Calu3 (cell line): Measurements from ENCODE around the gene RFTN1. TPM values are rescaled to one million over a fixed set of nuclear protein-coding genes. Genes with fewer than 3 reads are reported as not detected.

ENCODE experiments used
- BruUV-seq: library from RNA; stranded (reverse); fragments of 400-500 nt; replicated peaks from 2 replicates; lab custom pipeline; 2021; lab: Mats Ljungman, UMichigan
- CTCF ChIA-PET: fragments of 300-600 bp; sonication (Branson Sonifier 250); formaldehyde crosslinking; loops from one replicate; lab custom pipeline; 2022; ENCODE audit warnings: antibody characterized with exemption; lab: Charles Lee
- DNase-seq: peaks from one replicate; pipeline ENCODE4 v3.0.0; 2022
- H3K27ac Mint-ChIP-seq: one replicate; pipeline ENCODE4 v1.8.0; 2022; ENCODE audit warnings: mixed read lengths; ENCODE audit not compliant: unreplicated experiment
- H3K27me3 Mint-ChIP-seq: one replicate; pipeline ENCODE4 v1.8.0; 2022; ENCODE audit warnings: mixed read lengths; ENCODE audit not compliant: unreplicated experiment
- H3K36me3 Mint-ChIP-seq: one replicate; pipeline ENCODE4 v1.8.0; 2022; ENCODE audit warnings: mild to moderate bottlenecking, moderate library complexity, mixed read lengths; ENCODE audit not compliant: insufficient read depth, unreplicated experiment
- H3K4me1 Mint-ChIP-seq: one replicate; pipeline ENCODE4 v1.8.0; 2022; ENCODE audit warnings: mild to moderate bottlenecking, low read depth, mixed read lengths; ENCODE audit not compliant: unreplicated experiment
- H3K4me3 Mint-ChIP-seq: one replicate; pipeline ENCODE4 v1.8.0; 2022; ENCODE audit warnings: mild to moderate bottlenecking, low read depth, moderate library complexity, mixed read lengths; ENCODE audit not compliant: unreplicated experiment
- H3K9me3 Mint-ChIP-seq: one replicate; pipeline ENCODE4 v1.8.0; 2022; ENCODE audit warnings: low read depth, mixed read lengths; ENCODE audit not compliant: unreplicated experiment
- intact Hi-C: fragments of 100-400 bp; cut with micrococcal nuclease; formaldehyde crosslinking; loops from one replicate; pipeline ENCODE4 v1.10.0; 2022; ENCODE audit not compliant: unreplicated experiment
- total RNA-seq: library from RNA; stranded (reverse); gene quantifications from 2 replicates; pipeline ENCODE4 v1.2.3, GENCODE V29; 2022
- TF ChIP-seq, protein P1 (sequence below): fragments of 200-600 bp; IDR thresholded peaks from one replicate; pipeline ENCODE4 v1.8.0; 2022; ENCODE audit warnings: antibody characterized with exemption; ENCODE audit not compliant: unreplicated experiment

Gene RFTN1
- total RNA-seq, 1 experiment from 2014 or later, result 1.6 TPM

DNA sequence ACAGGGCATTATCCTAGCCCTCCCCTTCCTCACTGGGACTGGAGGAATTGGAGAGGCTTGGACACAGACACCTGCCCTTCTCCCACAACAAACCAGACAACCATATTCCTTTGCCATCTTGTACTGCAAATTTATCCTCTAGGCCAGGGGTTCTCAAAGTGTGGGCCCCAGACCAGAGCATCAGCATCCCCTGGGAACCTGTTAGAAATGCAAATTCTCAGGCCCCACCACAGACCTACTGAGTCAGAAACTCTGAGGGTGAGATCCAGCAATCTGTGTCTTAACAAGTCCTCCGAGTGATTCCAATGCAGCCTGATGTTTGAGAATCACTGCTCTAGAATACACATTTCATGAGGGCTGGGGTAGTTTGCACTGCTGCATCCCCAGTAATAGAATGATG is 133.1 kb downstream of the RFTN1 start:
- Mint-ChIP-seq H3K4me1 (no peaks in the 10 kb centered on the region), H3K27me3 (no peaks in the 10 kb centered on the region), H3K27ac (no peak overlapping the region), H3K4me3 (no peak overlapping the region), H3K36me3 (no peaks in the 10 kb centered on the region), H3K9me3 (no peaks in the 10 kb centered on the region)
- no peak for DNase-seq
- BruUV-seq, result no TSS peak
- intact Hi-C loops, result no loop called here
- CTCF ChIA-PET, result no interaction called here
- TF ChIP-seq, protein P1, sequence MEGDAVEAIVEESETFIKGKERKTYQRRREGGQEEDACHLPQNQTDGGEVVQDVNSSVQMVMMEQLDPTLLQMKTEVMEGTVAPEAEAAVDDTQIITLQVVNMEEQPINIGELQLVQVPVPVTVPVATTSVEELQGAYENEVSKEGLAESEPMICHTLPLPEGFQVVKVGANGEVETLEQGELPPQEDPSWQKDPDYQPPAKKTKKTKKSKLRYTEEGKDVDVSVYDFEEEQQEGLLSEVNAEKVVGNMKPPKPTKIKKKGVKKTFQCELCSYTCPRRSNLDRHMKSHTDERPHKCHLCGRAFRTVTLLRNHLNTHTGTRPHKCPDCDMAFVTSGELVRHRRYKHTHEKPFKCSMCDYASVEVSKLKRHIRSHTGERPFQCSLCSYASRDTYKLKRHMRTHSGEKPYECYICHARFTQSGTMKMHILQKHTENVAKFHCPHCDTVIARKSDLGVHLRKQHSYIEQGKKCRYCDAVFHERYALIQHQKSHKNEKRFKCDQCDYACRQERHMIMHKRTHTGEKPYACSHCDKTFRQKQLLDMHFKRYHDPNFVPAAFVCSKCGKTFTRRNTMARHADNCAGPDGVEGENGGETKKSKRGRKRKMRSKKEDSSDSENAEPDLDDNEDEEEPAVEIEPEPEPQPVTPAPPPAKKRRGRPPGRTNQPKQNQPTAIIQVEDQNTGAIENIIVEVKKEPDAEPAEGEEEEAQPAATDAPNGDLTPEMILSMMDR, result no peak

DNA sequence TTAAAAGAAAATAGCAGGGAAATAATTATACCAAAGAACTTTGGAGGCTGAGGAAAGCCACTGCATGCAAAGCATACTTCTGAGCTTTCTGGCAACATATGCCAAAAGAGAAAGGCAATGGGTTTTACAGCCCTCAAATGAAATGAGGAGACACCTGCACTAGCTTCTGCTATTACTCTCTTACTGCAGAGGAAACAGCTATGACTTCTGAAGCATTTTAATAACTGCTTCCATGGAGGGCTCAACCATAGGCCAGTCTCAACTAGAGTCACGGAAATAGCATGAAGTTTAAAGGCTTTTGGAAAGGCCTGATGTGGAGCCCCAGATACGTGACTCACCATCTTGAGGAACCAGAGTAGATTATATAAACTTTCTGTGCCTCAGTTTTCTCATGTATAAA is 133.7 kb downstream of the RFTN1 start:
- no peaks in the 10 kb centered on the region for H3K4me1 Mint-ChIP-seq
- CTCF ChIA-PET, result no interaction called here
- intact Hi-C loops, result no loop called here
- no peak overlapping the region for H3K4me3 Mint-ChIP-seq
- no peaks in the 10 kb centered on the region for H3K36me3 Mint-ChIP-seq
- DNase-seq, result no peak
- no peaks in the 10 kb centered on the region for H3K27me3 Mint-ChIP-seq
- no peak overlapping the region for H3K27ac Mint-ChIP-seq
- no peaks in the 10 kb centered on the region for H3K9me3 Mint-ChIP-seq
- BruUV-seq, result no TSS peak
- TF ChIP-seq, protein P1, result no peak

DNA sequence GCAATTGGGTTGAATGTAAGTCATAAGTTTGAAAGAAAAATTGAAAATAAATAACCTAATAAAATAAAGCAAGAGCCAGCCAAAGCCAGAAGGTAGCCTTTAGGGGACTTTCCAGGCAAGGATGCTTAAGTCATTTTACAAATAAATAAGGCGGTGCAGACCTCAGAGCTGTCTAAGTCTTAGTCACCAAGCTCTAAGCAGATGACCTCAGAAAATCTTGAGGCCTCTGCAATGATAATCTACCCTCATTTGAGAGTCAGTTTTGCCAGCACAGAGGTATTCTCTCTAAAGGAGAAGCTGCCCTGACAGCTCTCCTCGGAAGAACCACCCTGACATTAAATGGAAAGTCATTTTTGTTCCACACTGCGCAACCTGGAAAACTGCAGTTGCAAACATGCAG is 134.6 kb downstream of the RFTN1 start:
- TF ChIP-seq, protein P1, result no peak
- H3K4me1 Mint-ChIP-seq, result no peaks in the 10 kb centered on the region
- no TSS peak for BruUV-seq
- CTCF ChIA-PET, result no interaction called here
- H3K27ac Mint-ChIP-seq, result no peak overlapping the region
- H3K27me3 Mint-ChIP-seq, result no peaks in the 10 kb centered on the region
- no peaks in the 10 kb centered on the region for H3K36me3 Mint-ChIP-seq
- intact Hi-C loops, result no loop called here
- H3K4me3 Mint-ChIP-seq, result no peak overlapping the region
- H3K9me3 Mint-ChIP-seq, result no peaks in the 10 kb centered on the region
- no peak for DNase-seq

DNA sequence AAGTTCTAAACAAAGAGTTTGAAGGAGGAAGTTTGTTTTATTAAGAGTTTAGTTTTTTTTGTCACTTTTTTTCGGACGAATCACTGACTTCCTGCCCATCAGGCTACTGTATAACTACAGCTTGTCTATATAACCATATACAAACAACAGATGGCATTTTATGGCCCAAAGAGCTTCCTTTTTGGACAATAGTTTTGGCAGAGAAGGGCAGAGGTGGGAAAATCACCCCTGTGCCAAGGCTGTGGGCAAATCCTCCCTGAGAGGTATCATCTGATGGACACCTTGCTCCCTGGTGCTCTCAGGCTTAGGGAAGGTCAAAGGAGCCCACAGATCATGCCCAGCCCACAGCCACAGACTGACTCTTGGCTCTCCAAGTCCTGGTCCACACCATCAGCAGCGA is 135.1 kb downstream of the RFTN1 start:
- H3K27ac Mint-ChIP-seq, result no peak overlapping the region
- intact Hi-C loops, result no loop called here
- no peaks in the 10 kb centered on the region for H3K9me3 Mint-ChIP-seq
- no peak for DNase-seq
- H3K36me3 Mint-ChIP-seq, result no peaks in the 10 kb centered on the region
- CTCF ChIA-PET, result no interaction called here
- H3K27me3 Mint-ChIP-seq, result no peaks in the 10 kb centered on the region
- BruUV-seq, result no TSS peak
- no peaks in the 10 kb centered on the region for H3K4me1 Mint-ChIP-seq
- H3K4me3 Mint-ChIP-seq, result no peak overlapping the region
- TF ChIP-seq, protein P1, result no peak

DNA sequence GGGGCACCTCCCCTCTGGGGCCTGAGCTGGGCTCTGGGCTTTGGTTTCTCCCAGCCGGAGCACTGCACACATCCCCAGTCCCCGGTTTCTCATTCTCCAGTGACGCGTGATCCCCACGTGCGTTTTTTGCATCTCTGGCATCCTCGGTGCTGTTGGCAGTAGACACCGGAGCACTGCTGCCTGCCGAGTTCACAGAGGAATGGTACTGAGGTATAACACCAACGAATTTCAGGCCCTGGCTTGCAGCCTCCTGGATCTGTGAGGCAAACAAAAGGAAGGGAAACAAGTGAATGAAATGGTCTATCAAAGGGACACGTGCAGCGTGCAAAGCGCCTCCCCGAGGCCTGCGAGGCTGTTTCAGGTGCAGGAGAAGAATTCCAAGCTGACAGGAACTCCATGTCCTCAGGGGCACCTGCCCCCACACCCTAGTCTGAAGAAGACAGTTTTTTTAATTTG is 135.6 kb downstream of the RFTN1 start:
- CTCF ChIA-PET, result no interaction called here
- H3K9me3 Mint-ChIP-seq, result no peaks in the 10 kb centered on the region
- intact Hi-C loops, result no loop called here
- no peaks in the 10 kb centered on the region for H3K27me3 Mint-ChIP-seq
- H3K4me1 Mint-ChIP-seq, result no peaks in the 10 kb centered on the region
- no peak overlapping the region for H3K27ac Mint-ChIP-seq
- H3K36me3 Mint-ChIP-seq, result no peaks in the 10 kb centered on the region
- TF ChIP-seq, protein P1, result no peak
- BruUV-seq, result no TSS peak
- no peak for DNase-seq
- H3K4me3 Mint-ChIP-seq, result no peak overlapping the region
